Upper lobe of left lung (tissue), 6 donors: ENCODE data around the gene ZNF860. TPM values are rescaled to one million over a fixed set of nuclear protein-coding genes. Genes with fewer than 3 reads are reported as not detected.

Experiments used
- ATAC-seq, 2 donors: fragments of 200-7000 bp; cut with Tn5 transposase; one replicate each; pipeline ENCODE4 v1.9.1; 2022; ENCODE audit warnings: mild to moderate bottlenecking in 2 of 2, moderate library complexity in 2 of 2; ENCODE audit not compliant: low FRiP score in 2 of 2
- DNase-seq, 2 donors: peaks; one replicate each; pipeline ENCODE4 v3.0.0-alpha.2; 2019 to 2020
- H3K27ac ChIP-seq, 4 donors: fragments of 200-600 bp; sonication (generic); one replicate each; pipeline ENCODE4 v1.5.1; 2016 to 2019
- H3K27me3 ChIP-seq, 4 donors: fragments of 200-600 bp; sonication (generic); one replicate each; pipeline ENCODE4 v1.5.1; 2017 to 2019
- H3K36me3 ChIP-seq, 4 donors: fragments of 200-600 bp; sonication (generic); one replicate each; pipeline ENCODE4 v1.5.1; 2016 to 2019
- H3K4me1 ChIP-seq, 4 donors: fragments of 200-600 bp; sonication (generic); one replicate each; pipeline ENCODE4 v1.5.1; 2018 to 2019
- H3K4me3 ChIP-seq, 4 donors: fragments of 200-600 bp; sonication (generic); one replicate each; pipeline ENCODE4 v1.5.1; 2017 to 2019; ENCODE audit warnings: mild to moderate bottlenecking in 2 of 4, moderate library complexity in 1 of 4
- H3K9me3 ChIP-seq, 4 donors: fragments of 200-600 bp; sonication (generic); one replicate each; pipeline ENCODE4 v1.5.1; 2018 to 2019
- CTCF ChIP-seq, 6 experiments: fragments of 450-650 bp in 4 of 6; fragments of 200-600 bp in 2 of 6; sonication (generic) in 2 of 6; IDR thresholded peaks; one replicate each; pipeline ENCODE4 v1.5.1; 2016 to 2019; ENCODE audit warnings: antibody characterized with exemption in 6 of 6
- EP300 ChIP-seq, 4 donors: sonication (generic); formaldehyde crosslinking; IDR thresholded peaks; one replicate each; pipeline ENCODE4 v1.5.1; 2017; ENCODE audit warnings: antibody characterized with exemption in 4 of 4, control low read depth in 2 of 4
- POLR2A ChIP-seq, 4 donors: fragments of 450-650 bp; IDR thresholded peaks; one replicate each; pipeline ENCODE4 v1.5.1; 2016 to 2017; ENCODE audit warnings: antibody characterized with exemption in 4 of 4, mild to moderate bottlenecking in 2 of 4
- POLR2AphosphoS5 ChIP-seq, 2 donors: sonication (generic); formaldehyde crosslinking; IDR thresholded peaks; one replicate each; pipeline ENCODE4 v1.5.1; 2017; ENCODE audit warnings: antibody characterized with exemption in 2 of 2
- WGBS, 2 donors: methylation state at CpG; one replicate each; pipeline ENCODE4 v1.1.5; 2017 to 2018; 5-methylcytosine and 5-hydroxymethylcytosine counted together
- total RNA-seq, 6 donors: library from RNA; depleted of rRNA in 4 of 6; stranded (reverse); fragments of >200 nt in 4 of 6; gene quantifications; one replicate each; pipeline versions ENCODE4 v1.1.0 to v1.2.1, GENCODE V29; 2016 to 2021
- donor health status: DM: no; HTN: no; CAD: no; lungs with moderate emphysema.
- donor health status: DM: no; HTN: yes; CAD: no; lungs with severe emphysema.

Gene ZNF860
- total RNA-seq, 6 donors from 2014 or later: 1.0 to 2.6 (median 1.2) TPM; not detected in 1

GRCh38 chr3:31959251-31959650 lies 22.3 kb upstream of the ZNF860 start:
- Histone ChIP-seq H3K4me3 (no peak overlapping the region), H3K27me3 (no peaks in the 10 kb centered on the region), H3K27ac (peak overlapping the region in 2 of 4 donors; percentile 66 to 71), H3K9me3 (peaks cover 0 to 8% (median 7%) of the 10 kb centered on the region in 4 donors), H3K4me1 (peaks cover 23 to 31% (median 27%) of the 10 kb centered on the region in 4 donors), H3K36me3 (no peaks in the 10 kb centered on the region)
- WGBS, 2 donors: 65 to 83% methylated on average over 2 of the region's 2 CpGs
- TF ChIP-seq POLR2AphosphoS5 (IDR thresholded peaks at IDR 0.05): no peak
- TF ChIP-seq POLR2A (IDR thresholded peaks at IDR 0.05): no peak
- no peak for TF ChIP-seq CTCF (IDR thresholded peaks at IDR 0.05)
- TF ChIP-seq EP300 (IDR thresholded peaks at IDR 0.05): no peak
- ATAC-seq (no peak), DNase-seq (no peak)

- Histone ChIP-seq H3K27me3 (no peaks in the 10 kb centered on the region), H3K27ac (peak overlapping the region; percentile 14 to 71 (median 64)), H3K36me3 (no peaks in the 10 kb centered on the region), H3K4me3 (peak overlapping the region in 3 of 4 donors; percentile 2 to 33 (median 10)), H3K9me3 (peaks cover 0 to 8% (median 7%) of the 10 kb centered on the region in 4 donors), H3K4me1 (peaks cover 23 to 31% (median 27%) of the 10 kb centered on the region in 4 donors)
- TF ChIP-seq CTCF (IDR thresholded peaks at IDR 0.05): no peak
- no peak for TF ChIP-seq POLR2AphosphoS5 (IDR thresholded peaks at IDR 0.05)
- TF ChIP-seq POLR2A (IDR thresholded peaks at IDR 0.05): no peak
- TF ChIP-seq EP300 (IDR thresholded peaks at IDR 0.05): no peak
- WGBS, 2 donors: 43 to 54% methylated on average over 7 of the region's 7 CpGs
- ATAC-seq: peak; percentile 31 to 74
- no peak for DNase-seq
These were observed 21.4 kb upstream of the ZNF860 start for GRCh38 chr3:31959951-31960792.

- no peaks in the 10 kb centered on the region for H3K36me3 ChIP-seq
- no peak overlapping the region for H3K4me3 ChIP-seq
- peaks cover 23 to 31% (median 27%) of the 10 kb centered on the region in 4 donors for H3K4me1 ChIP-seq
- ATAC-seq (peak; percentile 45 to 68), DNase-seq (no peak)
- no peak for TF ChIP-seq POLR2AphosphoS5 (IDR thresholded peaks at IDR 0.05)
- no peak for TF ChIP-seq CTCF (IDR thresholded peaks at IDR 0.05)
- TF ChIP-seq POLR2A (IDR thresholded peaks at IDR 0.05): no peak
- TF ChIP-seq EP300 (IDR thresholded peaks at IDR 0.05): no peak
- H3K9me3 ChIP-seq: peaks cover 0 to under 1% (median under 1%) of the 10 kb centered on the region in 4 donors
- WGBS, 2 donors: 47 to 48% methylated on average over 4 of the region's 4 CpGs
- H3K27ac ChIP-seq: peak overlapping the region in 2 of 4 donors; percentile 24 to 71
- H3K27me3 ChIP-seq: no peaks in the 10 kb centered on the region
These were observed 20.6 kb upstream of the ZNF860 start for GRCh38 chr3:31960793-31961431.

- ATAC-seq (no peak), DNase-seq (no peak)
- no peak overlapping the region for H3K4me3 ChIP-seq
- peaks cover 23 to 31% (median 28%) of the 10 kb centered on the region in 4 donors for H3K4me1 ChIP-seq
- H3K9me3 ChIP-seq: no peaks in the 10 kb centered on the region
- H3K27me3 ChIP-seq: no peaks in the 10 kb centered on the region
- TF ChIP-seq POLR2A (IDR thresholded peaks at IDR 0.05) (no peak), EP300 (IDR thresholded peaks at IDR 0.05) (no peak), POLR2AphosphoS5 (IDR thresholded peaks at IDR 0.05) (no peak), CTCF (IDR thresholded peaks at IDR 0.05) (no peak)
- no peak overlapping the region for H3K27ac ChIP-seq
- no peaks in the 10 kb centered on the region for H3K36me3 ChIP-seq
- WGBS, 2 donors: 48 to 72% methylated on average over 2 of the region's 2 CpGs
These were observed 18.7 kb upstream of the ZNF860 start for GRCh38 chr3:31962801-31963205.
